NCI-H748 treated with DMSO at 0.1 percent for 48 hours (cell line): ENCODE data around the gene ZNF414.
"Not testable (repeated sequence)": the region's sequence is repeated elsewhere in the genome, so short reads cannot be mapped to it uniquely, and the experiment has no call there.

Source experiments
- DNase-seq: peaks from one replicate; lab custom pipeline; 2025; lab: John Stamatoyannopoulos, UW

Gene ZNF414, protein sequence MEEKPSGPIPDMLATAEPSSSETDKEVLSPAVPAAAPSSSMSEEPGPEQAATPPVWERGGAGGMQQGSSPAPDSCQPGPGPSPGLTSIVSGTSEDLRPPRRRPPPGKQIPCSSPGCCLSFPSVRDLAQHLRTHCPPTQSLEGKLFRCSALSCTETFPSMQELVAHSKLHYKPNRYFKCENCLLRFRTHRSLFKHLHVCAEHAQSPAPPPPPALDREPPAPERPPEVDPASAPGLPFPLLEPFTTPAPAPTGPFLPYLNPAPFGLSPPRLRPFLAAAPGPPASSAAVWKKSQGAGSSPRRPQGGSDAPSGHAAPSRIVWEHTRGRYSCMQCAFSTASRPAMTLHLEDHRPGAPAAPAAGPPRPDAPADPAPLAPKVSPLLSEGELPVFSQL

DNA sequence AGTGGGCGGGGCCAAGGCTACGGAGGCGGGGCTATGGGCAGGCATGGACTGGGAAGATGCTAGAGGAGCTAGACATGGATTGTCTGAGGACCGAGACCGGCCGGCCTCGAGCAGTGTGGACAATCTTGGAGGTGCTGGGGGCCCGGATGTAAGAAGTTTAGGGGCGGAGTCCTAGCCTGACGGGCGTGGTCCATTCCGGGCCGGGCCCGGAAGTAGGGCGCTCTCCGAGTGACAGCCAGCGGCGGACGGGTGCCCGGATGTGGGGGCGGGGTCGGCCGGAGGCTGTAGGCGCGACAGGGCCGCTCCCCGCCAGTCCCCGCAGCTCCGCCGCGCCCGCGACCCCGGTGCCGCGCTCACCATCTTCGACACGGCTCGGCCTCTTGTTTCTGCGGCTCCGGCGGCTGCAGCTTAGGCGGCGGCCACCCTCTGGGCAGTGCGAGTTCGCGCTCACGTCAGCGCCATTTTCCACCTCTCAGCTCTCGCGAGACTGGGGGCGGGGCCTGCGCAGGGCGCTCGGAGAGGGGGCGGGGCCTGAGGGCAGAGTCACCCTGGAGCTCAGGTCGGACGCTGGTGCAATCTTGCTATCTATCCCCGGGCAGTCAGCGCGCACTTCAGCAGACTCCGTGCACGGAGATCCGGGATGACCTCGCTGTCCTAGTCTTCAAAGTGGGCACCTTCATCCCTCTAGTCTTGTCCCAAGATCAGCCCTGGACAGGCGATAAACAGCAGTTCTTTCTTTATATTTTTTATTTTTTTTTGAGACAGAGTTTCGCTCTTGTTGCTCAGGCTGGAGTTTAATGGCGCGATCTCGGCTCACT is at the start of gene ZNF414:
TSS of gene ZNF414 (minus strand) at position 481 of the 818 bp plus-strand sequence. CDS start at position 360, 121 bp downstream.
- DNase-seq = peak; percentile 66

DNA sequence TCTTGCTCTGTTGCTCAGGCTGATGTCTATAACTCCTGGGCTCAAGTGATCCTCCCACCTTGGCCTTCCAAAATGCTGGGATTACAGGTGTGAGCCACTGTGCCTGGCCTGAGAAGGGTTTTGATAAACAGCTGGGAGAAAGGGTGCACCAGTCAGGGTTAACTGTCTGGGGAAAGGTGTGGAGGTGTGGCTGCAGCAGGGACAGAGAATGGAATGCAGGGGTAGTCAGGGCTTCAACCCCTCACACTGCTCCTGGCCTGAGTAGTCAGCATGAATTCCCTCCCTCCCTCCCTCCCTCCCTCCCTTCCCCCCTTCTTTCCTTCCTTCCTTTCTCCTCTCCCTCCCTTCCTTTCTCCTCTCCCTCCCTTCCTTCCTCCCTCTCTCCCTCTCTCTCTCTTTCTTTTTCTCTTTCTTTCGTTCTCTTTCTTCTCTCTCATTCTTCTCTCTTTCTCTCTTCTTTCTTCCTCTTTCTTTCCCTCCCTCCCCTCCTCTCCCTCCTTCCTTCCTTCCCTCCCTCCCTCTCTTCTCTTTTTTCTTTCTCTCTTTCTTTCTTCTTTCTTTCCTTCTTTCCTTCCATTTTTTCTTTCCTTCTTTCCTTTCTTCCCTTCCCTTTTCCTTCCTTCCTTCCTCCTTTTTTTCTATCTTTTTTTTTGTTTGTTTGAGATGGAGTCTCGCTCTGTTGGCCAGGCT is 47.3 kb upstream of the ZNF414 start:
- no peak for DNase-seq

DNA sequence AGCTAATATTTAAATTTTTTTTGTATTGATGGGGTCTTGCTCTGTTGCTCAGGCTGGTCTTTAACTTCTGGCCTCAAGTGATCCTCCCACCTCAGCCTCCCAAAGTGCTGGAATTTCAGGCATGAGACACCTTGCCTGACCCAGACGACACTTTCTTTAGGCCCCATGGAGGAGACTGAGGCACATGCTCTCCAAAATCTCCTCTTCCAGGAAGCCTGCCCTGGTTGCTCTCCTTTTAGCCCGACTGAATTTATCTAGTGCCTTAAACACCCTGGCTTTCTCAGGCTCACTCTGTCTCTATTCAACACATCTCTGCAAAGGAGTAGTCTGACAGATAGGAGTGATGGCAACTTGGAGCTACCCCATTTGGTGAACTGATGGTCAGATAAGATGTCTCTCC is 44.4 kb upstream of the ZNF414 start:
- DNase-seq = no peak

DNA sequence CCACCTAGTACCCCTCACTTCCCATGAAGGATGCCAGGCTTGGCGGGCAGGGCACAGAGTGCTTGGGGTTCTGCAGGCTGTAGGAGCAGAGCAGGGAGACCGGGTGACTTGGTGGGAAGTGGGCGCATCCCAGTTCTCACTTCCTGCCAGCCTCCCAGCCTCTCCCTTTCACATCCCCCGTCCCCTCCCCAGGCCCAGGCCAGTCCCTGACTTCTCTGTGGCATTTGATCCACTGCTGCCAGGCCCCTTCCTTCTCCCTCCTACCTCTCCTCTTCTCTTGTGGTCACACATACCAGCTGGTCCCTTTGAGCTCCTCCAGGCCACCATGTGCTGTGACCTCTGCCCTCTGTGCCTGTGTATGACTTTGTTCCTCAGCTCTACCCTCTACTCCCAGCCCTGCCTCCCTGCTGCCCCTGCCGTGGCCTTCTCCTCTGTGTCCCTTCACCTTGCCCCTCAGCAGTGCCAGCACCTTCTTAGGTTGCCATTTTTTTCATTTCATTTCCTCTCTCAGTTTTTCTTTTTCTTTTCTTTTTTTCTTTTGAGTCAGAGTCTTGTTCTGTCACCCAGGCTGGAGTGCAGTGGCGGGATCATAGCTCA is 43.8 kb upstream of the ZNF414 start:
- DNase-seq = no peak

DNA sequence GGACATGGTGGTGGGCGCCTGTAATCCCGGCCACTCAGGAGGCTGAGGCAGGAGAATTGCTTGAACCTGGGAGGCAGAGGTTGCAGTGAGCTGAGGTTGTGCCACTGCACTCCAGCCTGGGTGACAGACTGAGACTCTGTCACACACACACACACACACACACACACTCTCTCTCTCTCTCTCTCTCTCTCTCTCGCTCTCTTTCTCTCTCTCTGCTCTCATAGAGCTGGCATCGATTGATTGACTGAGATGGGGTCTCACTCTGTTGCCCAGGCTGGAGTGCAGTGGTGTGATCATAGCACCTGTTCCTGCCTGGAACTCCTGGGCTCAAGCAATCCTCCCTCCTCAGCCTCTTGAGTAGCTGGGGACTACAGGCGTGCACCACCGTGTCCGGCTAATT is 39.8 kb upstream of the ZNF414 start:
- DNase-seq = not testable (repeated sequence)

DNA sequence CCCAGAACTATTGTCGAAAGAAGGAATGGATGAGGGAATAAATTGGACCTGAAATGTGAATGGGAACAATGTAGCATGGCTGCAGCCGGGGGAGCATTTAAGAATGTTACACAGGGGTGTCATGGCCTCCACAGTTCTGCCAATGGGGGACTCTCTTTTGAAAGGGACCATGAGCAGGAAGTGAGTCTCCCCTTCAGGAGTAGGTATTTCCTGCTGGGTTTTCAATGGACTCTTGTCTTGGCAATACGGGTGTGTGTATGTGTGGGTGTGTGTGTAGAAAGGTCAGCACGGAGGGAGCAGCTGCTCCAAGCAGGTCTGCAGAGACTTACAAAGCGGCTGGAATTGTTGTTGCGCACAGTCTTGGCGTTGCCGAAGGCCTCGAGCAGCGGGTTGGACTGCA is 38.8 kb upstream of the ZNF414 start:
- no peak for DNase-seq

DNA sequence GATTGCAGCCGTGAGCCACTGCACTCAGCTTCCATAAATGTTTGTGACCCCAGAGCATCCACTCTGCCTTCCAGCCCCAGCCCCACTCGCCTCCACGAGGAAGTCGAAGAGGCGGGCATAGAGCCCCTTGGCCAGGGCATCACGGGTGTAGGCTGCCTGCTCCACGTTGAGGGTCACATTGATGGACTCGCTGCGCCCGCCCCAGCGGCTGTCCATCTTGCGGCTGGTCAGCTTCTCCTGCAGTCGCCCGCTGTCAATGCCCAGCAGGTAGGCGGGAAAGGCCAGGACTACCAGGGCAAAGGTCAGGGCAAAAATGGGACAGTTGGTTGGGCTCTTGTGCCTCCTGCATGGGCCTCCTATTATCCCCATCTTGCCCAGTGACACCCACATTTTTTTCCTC is 36.1 kb upstream of the ZNF414 start:
- DNase-seq = no peak

DNA sequence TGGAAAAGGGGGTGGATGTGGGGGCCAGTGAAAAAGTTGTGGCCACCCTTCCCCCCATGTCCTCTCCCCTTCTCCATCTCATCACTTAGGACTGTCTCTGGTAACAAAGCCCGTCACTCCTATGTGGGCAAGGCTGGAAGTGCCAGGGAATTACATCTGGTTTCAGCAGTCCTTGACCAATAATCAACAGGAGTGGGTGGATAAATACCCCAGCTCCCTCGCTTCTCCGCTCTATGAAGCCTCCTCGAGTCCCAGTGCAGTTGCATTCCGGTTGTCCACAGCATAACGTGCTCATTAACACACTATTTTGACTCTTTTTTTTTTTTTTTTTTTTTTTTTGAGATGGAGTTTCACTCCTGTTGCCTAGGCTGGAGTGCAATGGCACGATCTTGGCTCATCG is 31.8 kb upstream of the ZNF414 start:
- DNase-seq = no peak

DNA sequence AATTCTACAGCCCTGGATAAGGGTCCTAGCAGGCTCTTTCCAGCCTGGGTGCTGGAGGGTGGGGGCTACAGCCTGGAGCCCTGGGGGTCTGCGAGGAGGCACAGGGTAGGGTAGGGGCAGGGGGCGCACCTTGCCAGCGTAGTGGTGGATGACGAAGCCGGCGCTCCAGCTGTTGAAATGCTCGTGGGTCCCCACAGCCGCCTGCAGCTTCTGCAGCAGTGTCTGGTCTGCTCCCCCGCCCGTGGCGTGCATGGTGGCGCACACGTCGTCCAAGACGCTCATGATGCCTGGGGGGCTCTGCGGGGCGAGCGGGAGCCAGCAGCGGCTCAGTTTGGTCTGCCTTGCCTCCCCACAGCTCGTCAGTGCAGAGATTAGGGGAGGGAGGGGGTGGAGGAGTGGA is 30.2 kb upstream of the ZNF414 start:
- no peak for DNase-seq

DNA sequence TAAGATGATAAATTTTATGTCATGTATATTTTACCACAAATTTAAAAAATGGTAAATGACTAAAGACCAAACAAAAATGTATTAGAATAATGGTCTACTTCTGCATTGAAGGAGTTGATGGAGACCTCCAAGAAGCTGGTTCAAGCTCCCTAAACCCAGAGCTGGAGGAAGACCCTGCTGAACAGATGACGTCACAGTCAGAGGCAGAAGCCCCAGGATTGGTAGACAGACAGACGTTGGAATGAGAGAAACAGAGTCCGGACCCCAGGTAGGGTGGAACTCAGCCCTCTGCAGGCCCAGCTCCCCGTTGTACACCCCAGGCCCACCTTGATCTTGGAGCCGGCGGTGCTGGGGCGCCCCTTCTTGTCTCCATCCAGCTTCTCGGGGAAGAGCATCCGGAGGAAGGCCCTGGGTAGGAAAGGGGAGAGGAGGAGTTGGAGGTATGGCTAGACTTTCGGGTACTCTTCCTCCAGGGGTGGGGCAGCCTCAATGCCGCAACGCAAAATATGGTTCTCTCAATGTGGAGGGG is 25.7 kb upstream of the ZNF414 start:
- no peak for DNase-seq

DNA sequence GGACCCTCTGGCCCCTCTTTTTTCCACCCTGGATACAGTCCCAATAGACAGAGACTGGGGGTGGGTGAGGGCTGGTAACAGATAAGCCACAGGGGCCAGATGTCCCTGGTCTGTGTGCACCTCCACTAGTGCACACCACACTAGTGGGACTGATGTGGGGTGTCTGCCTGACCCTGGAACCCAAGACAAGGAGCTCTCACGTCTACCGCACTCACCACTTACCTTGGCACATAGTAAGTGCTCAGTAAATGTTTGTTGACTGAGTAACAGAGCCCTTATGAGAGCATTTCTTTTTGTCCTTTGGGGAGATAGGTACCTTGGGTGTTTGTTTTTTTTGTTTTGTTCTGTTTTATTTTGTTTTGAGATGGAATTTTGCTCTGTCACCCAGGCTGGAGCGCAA is 23.1 kb upstream of the ZNF414 start:
- DNase-seq = no peak

DNA sequence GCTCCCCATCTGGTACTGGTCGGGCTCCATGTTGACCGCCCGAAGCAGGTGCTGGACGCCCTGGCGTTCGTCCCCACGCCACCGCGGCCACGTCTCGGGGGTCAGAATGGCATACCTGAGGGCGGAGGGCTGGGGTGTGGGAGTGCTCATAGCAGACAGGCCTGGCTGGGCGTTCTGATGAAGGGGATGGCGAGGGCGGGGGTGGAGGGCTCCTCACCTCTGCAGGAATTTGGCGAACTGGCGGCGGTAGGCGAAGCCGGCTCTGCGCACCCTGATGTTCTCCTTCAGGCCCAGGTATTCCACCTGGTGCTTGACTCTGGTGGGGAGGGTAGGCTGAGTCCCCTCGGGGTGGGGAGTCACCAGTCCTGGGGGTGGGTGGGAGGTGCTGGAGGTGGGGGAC is 22.3 kb upstream of the ZNF414 start:
- DNase-seq = no peak

DNA sequence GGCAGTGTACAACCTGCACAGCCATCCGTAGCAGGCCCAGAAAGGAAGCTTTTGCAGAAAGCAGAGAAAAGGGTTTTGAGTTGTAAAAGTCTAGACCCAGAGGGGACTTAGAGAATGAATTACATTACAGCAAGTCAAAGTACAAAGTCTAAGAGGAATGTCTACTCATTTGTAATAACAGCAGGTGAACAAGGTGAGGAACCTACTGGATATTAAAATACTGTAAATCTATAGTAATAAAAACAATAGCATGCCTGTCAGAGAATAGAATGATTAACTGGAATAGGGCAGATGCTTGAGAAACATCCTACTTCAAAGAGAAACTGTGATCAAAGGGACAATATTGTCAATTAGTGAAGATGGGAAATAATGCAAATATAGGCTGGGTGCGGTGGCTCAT is 18.3 kb upstream of the ZNF414 start:
- DNase-seq = no peak

DNA sequence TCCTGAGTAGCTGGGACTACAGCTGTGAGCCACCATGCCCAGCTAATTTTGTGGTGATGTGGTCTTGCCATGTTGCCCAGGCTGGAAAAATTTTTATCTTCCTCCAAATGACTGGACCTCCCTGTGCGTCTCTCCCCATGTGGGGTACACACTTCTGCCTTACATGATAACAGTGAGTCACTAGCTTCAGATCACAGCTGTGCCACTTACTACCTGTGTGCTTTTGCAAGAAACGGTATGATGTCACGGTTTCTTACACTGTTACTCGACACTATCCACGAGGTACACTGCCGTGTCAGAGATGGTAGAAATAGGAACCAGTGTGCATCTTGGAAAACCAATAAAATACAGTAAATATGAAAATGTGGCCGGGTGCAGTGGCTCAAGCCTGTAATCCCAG is 17.5 kb upstream of the ZNF414 start:
- no peak for DNase-seq

DNA sequence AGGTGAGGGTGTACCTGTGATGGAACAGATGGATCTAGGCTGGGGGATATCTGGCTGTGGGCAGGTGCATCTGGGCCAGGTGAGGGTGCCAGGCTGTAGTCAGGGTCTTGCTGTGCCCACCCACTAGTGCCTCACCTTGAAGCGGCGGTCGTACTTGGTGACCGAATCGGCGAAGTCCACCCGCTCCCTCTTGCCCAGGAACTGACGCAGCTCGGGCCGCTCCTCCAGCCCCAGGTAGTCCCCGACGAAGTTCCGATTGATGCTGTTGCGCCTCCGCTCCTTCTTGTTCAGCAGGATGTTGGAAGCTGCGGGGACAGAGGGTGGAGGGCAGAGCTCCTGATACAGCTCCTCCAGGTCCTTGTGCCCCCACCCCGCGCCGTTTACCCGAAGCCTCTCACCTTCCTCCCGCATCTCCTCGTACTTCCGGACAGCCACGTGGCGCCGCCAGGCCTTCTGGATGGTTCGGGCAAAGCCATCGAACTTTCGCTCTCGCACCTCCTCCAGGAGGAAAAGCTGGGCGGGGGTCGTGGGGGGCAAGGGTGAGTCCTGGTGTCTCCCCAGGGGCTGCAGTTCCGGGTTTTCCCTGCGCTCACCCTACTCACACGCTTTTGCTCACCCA is 16.2 kb upstream of the ZNF414 start:
- no peak for DNase-seq

DNA sequence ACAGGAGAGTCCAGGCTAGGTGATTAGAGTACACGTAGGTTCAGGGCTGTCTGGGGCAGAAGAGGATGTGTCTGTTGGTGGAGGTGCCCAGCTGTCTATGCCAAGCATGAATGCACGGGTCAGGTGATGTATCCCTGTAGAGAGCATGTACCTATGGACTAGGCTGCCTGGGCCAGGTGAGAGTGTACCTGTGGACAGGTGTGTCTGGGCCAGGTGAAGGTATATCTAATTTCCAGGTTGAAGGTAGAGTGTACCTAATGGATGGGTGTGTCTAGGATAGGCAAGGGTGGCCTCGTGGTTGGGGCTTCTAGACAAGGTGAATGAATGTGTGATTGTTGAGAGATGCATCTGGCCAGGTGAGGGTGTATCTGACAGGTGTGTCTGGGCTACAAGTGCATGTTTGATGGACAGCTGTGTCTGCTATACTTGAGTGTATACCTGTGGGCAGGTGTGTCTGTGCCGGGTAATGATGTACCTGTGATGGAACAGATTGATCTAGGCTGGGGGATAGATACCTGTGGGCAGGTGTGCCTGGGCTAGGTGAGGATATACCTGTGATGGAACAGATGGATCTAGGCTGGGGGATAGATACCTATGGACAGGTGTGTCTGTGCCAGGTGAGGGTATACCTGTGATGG is 15.5 kb upstream of the ZNF414 start:
- DNase-seq = no peak

DNA sequence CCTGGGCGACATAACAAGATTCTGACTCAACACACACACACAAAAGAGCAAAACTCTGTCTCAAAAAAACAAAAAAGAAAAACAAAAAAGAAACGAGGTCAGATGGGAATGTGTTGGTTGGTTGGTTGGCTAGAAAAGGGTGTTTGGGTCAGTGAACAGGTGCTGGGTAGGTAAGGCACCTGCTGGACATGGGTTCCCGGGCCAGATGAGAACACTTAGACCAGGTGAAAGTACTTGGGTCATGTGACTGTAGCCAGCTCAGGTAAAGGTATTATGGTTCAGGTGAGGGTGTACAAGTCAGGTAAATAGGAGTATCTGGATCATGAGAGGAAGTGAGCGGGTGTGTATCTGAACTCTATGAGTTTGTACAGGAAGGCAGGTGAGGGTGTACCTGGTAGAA is 14.5 kb upstream of the ZNF414 start:
- DNase-seq = no peak

DNA sequence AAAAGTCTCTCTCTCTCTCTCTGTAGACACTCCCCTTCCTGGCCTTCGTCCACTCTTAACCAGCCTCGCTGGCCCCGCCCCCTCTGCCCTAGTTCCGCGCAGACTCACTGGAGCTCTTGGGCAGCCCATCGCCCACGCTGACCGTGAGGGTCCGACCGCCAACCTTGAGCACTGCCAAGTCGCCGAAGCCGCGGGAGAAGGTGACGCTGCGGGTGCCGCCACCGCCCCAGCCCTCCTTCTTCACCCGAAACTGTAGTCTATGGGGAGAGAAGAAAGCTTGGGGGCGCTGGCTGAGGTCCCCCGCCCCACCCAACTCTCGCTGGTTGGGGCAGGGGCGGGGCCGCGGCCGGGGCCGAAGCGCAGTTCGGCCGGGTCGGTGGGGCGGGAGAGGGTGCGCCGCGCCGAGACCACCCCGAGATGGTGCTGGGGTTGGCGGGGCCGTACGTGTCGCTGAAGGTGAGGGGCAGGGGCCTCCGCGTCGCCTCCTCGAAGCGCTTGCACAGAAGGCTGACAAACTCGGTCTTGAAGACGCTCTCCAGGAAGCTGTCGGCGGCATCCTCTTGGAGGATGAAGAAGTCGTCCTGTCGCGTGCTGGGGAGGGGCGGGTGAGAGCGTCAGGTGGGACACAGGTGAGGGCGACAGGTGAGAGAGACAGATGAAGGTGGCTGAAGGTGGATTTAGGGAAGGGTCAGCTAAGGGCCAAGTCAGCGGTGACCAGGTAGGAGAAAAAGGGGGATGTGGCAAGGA is 12.6 kb upstream of the ZNF414 start:
- DNase-seq = no peak

DNA sequence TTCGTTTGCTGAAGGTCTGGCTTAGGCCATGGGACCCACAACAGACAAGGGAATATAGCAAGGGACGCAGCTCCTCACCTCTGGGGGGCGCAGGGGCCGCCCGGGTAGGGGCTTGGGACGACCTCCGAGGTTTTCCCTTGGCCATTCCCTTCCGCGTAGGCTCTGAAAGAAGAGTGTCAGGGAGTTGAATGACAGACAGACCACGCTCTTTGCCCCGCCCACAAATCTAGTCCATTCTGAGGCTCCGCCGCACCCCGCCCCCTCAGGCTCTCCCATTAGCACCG is 11.4 kb upstream of the ZNF414 start:
- no peak for DNase-seq

DNA sequence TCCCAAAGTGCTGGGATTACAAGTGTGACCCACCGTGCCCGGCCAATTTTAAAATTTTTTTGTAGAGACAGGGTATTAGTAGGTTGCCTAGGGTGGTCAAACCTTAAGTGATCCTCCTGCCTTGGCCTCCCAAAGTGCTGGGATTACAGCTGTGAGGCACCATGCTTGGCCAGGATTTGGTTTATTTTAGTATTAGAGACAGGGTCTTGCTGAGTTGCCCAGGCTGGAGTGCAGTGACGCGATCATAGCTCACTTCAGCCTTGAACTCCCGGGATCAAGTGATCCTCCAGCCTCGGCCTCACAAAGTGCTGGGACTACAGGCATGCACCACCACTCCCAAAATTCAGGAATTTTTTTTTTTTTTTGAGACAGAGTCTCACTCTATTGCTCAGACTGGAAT is 5.4 kb upstream of the ZNF414 start:
- no peak for DNase-seq

DNA sequence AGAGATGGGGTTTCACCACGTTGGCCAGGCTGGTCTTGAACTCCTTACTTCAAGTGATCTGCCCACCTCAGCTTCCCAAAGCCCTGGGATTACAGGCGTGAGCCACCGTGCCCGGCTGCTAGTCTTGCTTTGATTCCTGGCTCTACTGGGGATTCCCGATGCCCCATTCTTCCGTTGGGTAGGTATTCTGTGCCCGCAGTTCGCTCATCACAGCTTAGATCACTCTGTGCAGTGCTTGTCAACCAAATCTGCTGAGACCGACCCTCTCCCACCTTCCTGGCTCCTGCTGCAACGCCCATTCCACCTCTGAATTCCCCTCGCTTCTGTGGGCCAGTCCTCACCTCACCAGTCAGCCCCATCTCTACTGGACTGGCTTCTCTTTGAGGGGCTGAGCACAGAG is 4.6 kb upstream of the ZNF414 start:
- no peak for DNase-seq
